ENCODE results near the gene YARS1. TPM values are rescaled to one million over a fixed set of nuclear protein-coding genes. Genes with fewer than 3 reads are reported as not detected.

The YARS1 gene
- total RNA-seq, 1 experiment from 2014 or later, result 194 TPM

DNA sequence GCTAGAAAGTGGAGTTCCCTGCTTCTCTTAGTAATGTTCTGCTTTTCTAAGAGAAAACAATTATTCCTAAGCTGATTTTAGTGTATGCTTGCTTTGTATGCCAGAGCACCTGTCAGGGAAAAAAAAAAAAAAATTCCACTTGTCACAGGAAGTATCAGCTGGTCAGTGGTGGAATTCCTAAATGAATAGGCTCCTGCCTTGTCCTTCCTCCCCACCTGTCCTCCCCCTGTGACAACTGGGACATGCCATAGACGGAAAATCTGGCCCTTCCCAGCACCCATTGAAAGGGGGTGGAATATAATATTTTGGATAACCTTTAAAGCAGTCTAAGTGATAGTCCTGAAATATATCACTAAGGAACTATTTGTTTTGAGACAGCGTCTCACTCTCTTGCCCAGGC lies 42.8 kb upstream of the YARS1 start:
- Histone ChIP-seq H3K4ac (ENCODE audit: low read depth, low read length) (no peak overlapping the region), H4K91ac (ENCODE audit: insufficient read length, low read depth, low read length) (no peak overlapping the region), H3K4me2 (ENCODE audit: insufficient read depth, insufficient read length, low read length) (no peak overlapping the region), H3K23ac (ENCODE audit: insufficient read length, low read depth, low read length) (no peak overlapping the region), H2AFZ (ENCODE audit: low read length) (no peak overlapping the region), H4K20me1 (ENCODE audit: control insufficient read depth, insufficient read depth, insufficient read length) (no peaks in the 10 kb centered on the region), H3K4me1 (ENCODE audit: insufficient read depth, low read length) (no peaks in the 10 kb centered on the region), H3K23me2 (ENCODE audit: insufficient read length, low read depth, low read length, poor library complexity, severe bottlenecking) (no peaks in the 10 kb centered on the region), H3K18ac (ENCODE audit: insufficient read length, low read depth, low read length) (no peak overlapping the region), H2AK5ac (ENCODE audit: insufficient read length, low read length) (no peak overlapping the region), H3K79me2 (ENCODE audit: insufficient read depth, low read length) (no peaks in the 10 kb centered on the region), H2BK15ac (ENCODE audit: low read depth, low read length) (no peak overlapping the region), H4K8ac (replicated peaks; ENCODE audit: insufficient read length, low read depth, low read length) (no peak overlapping the region), H4K5ac (ENCODE audit: insufficient read length, low read depth, low read length) (no peak overlapping the region), H3K27ac (ENCODE audit: insufficient read length, low read depth, low read length) (no peak overlapping the region), H3K9me3 (ENCODE audit: control insufficient read depth, low read depth, low read length) (no peaks in the 10 kb centered on the region), H2BK120ac (ENCODE audit: low read depth, low read length, poor library complexity, severe bottlenecking) (no peak overlapping the region), H3K79me1 (ENCODE audit: insufficient read depth, low read depth, low read length, poor library complexity, severe bottlenecking) (no peaks in the 10 kb centered on the region), H3K14ac (ENCODE audit: insufficient read depth, low read length) (no peak overlapping the region), H2BK5ac (ENCODE audit: insufficient read length, low read length) (no peak overlapping the region), H3K9ac (ENCODE audit: extremely low read depth, insufficient read length, low read length) (no peak overlapping the region), H3K56ac (ENCODE audit: insufficient read length, low read depth, low read length) (no peak overlapping the region), H3T11ph (ENCODE audit: low read length) (no peak overlapping the region), H3K27me3 (ENCODE audit: insufficient read depth, low read length) (no peaks in the 10 kb centered on the region), H2BK12ac (ENCODE audit: insufficient read length, low read depth, low read length) (no peak overlapping the region), H2BK20ac (ENCODE audit: low read depth, low read length, poor library complexity, severe bottlenecking) (no peak overlapping the region)
- no peaks in the 10 kb centered on the region for H3K27me3 Mint-ChIP-seq (ENCODE audit: low read depth)
- no peak overlapping the region for H3K27ac Mint-ChIP-seq
- H3K4me3 Mint-ChIP-seq, result no peak overlapping the region
- TF ChIP-seq CTCF (conservative IDR thresholded peaks at IDR 0.05), result no peak
- no peaks in the 10 kb centered on the region for H3K4me1 Mint-ChIP-seq
- no peak for DNase-seq
- H3K36me3 Mint-ChIP-seq (ENCODE audit: insufficient read depth in 1 of 3, low read depth in 3 of 3), result peaks cover 13 to 42% (median 41%) of the 10 kb centered on the region in 3 experiments
- no CpG with 5 or more reads among the region's 2 CpGs for WGBS (ENCODE audit: extremely low coverage, insufficient read length, low lambda C conversion rate)
- no peaks in the 10 kb centered on the region for H3K9me3 Mint-ChIP-seq
